GM18868 (cell line): ENCODE results near the gene SLAIN1.
"Not testable (repeated sequence)": the region's sequence is repeated elsewhere in the genome, so short reads cannot be mapped to it uniquely, and the experiment has no call there.

Source experiments
- ATAC-seq: cut with Tn5 transposase; IDR thresholded peaks from one replicate; pipeline ENCODE4 v1.9.1; 2021; ENCODE audit warnings: mild to moderate bottlenecking, moderate library complexity; ENCODE audit not compliant: unreplicated experiment

SLAIN1 gene

DNA sequence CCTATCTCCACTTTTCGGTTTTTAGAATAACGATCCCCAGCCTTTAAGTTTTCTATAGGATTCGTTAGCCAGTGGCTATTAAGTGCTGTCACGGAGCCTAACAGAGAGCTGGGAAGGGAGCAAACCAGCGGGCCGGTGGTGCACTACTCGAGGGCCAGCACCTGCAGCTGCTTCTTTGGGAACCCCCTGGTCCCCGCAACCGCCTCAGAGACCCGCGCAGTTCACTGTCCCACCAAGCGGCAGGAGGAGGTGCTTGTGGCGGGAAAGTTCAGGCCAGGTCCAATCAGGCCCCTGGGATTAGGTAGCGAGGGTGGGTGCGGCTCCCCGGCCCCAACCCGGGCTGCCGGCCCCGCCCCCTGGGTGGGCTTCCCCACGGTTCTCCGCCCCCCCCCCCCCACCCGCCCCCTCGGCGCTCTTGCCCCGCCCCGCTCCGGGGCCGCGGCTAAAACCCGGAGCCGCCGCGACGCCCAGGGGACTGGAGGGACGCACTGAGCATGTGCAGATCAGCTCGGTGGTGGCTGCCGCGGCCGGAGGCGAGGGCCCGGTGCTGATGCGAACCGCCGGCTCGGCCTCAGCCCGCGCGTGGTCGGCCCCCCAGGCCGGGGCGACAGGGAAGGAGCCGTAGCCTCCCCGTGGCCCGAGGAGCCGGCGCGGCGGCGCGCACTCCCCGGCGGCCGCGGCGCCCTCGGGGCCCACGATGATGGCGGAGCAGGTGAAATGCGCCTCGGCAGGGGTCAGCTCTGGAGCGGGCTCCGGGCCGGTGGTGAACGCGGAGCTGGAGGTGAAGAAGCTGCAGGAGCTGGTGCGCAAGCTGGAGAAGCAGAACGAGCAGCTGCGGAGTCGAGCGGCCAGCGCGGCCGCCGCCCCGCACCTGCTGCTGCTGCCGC is at the start of gene SLAIN1:
SLAIN1 (plus strand) TSS at position 471 of the 887 bp plus-strand sequence; CDS start at position 698, 227 bp downstream.
- peak; percentile 79 for ATAC-seq

DNA sequence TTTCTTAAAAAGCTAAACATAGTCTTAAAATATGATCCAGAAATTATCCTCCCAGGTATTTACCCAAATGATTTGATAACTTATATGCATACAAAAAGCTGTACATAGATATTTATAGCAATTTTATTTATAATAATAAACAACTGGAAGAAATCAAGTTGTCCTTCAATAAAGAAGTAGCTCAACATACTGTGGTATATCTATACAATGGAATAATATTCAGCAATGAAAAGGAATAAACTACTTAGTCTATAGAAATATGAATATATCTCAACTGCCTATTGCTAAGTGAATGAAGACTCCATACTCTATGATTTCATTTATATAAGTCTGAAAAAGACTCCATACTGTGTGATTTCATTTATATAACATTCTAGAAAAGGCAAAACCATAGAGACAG is 47.1 kb upstream of the SLAIN1 start:
- ATAC-seq, result no peak

DNA sequence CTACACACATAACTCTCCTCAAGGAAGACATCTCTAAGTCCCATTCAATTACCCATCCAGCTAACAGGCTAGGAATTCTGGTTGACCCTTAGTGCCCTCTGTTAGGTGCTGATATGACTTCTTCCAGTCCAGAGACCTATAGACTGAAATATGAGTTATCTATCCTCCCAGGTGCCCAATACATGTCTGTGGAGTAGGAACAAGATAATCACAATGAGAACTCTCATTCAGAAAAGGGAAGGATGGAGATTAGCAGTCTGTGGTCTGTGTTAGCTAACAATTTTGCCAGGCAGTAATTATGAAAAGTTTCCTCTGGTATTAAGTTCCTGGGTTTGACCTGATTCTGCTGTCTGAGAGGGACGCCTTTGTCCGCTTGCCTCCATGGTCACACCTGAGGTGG is 44.2 kb upstream of the SLAIN1 start:
- no peak for ATAC-seq

DNA sequence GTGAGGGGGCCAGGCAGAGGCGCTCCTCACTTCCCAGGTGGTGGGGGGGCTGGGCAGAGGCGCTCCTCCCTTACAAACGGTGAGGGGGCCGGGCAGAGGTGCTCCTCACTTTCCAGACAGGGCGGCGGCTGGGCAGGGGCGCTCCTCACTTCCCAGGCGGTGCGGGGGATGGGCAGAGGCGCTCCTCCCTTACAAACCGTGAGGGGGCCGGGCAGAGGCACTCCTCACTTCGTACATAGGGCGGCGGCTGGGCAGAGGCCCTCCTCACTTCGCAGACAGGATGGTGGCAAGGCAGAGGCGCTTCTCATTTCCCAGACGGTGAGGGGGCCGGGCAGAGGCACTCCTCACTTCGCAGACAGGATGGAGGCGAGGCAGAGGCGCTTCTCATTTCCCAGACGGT is 37.5 kb upstream of the SLAIN1 start:
- ATAC-seq, result not testable (repeated sequence)

DNA sequence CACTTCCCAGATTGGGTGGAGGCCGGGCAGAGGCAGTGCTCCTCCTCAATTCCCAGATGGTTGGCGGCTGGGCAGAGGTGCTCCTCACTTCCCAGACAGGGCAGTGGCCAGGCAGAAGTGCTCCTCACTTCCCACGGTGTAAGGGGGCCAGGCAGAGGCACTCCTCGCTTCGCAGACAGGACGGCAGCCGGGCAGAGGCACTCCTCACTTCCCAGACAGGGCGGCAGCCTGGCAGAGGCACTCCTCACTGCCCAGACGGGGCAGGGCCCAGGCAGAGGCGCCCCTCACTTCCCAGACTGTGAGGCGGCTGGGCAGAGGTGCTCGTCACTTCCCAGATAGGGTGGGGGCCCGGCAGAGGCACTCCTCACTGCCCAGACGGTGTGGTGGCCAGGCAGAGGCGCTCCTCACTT is 36.6 kb upstream of the SLAIN1 start:
- ATAC-seq, result no peak

GRCh38 chr13:77662301-77662700 is 35.2 kb upstream of the SLAIN1 start:
- not testable (repeated sequence) for ATAC-seq

- ATAC-seq, result not testable (repeated sequence)
Measured at GRCh38 chr13:77662831-77663230, 34.7 kb upstream of the SLAIN1 start.

DNA sequence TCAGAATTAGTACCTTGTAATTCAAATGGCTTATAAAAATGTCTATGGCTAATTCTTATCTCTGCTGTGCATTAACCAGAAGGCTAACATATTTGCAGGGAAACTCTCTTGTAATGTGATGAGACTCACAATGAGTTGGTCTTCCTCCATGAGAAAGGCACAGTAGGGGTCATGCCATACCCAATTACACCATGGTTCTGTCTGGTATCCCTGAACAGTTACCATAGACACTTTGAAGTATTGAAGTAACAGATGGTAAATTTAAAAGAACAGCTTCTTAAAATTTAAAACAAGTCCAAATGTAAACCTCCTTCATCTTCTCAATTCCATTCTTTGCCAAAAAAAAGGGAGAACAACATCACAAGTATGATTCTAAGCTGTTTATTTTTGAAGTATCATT is 22.6 kb upstream of the SLAIN1 start:
- no peak for ATAC-seq

DNA sequence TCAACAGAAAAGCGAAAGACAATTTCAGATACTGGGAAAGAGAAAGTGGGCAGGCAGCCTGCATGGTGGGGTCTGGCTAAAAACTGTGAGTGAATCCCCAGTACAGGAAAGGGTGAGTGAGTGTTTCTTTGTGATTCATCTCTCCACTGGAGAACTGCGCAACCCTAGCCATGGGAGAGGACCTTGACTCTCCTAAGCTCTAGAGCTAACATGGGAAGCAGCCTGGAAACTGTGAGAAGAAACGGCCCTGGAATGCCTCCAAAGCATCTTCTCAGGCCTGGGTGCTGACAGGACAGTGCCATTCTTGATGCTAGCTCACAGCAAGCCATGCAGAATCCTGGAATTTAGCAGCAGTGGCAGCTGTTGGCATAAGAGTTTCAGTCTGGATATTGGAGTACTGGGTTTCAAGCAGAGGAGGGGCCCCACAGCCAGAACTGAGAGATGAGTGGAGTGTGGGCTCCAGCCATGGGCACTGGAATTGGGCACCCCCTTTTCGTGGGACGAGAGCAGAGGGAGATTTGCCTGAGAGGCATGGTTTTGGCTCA is 18.7 kb upstream of the SLAIN1 start:
- ATAC-seq, result no peak

DNA sequence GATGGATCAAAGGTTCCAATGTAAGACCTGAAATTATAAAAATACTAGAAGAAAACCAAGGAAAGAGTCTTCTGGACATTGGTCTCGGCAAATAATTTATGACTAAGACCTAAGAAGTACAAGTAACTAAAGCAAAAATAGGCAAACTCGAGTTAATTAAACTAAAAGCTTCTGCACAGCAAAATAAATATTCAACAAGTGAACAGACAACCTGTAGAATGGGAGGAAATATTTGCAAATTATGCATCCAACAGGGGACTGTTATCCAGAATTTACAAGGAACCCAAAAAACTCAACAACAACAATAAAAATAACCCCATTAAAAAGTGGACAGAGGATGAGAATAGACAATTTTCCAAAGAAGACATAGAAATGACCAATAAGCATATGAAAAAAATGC is 9.7 kb upstream of the SLAIN1 start:
- no peak for ATAC-seq

DNA sequence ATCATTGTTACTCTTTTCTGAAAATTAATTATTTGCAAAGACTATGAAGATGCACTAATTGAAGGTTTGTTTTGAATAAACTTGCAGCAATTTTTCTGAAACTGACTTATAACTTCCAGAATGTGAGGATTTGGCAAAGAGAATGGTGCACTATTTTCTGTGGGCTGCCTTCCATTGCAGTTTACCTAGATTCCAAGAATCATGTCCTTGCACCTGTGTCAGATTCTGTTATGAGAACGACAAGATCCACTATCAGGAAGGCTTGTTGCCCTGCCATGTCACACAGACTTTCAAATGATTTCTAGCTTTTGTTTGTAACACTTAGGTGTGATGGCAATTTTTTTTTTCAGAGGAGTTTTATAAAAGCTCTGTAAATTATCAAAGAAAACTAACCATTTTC is 5.6 kb upstream of the SLAIN1 start:
- no peak for ATAC-seq

DNA sequence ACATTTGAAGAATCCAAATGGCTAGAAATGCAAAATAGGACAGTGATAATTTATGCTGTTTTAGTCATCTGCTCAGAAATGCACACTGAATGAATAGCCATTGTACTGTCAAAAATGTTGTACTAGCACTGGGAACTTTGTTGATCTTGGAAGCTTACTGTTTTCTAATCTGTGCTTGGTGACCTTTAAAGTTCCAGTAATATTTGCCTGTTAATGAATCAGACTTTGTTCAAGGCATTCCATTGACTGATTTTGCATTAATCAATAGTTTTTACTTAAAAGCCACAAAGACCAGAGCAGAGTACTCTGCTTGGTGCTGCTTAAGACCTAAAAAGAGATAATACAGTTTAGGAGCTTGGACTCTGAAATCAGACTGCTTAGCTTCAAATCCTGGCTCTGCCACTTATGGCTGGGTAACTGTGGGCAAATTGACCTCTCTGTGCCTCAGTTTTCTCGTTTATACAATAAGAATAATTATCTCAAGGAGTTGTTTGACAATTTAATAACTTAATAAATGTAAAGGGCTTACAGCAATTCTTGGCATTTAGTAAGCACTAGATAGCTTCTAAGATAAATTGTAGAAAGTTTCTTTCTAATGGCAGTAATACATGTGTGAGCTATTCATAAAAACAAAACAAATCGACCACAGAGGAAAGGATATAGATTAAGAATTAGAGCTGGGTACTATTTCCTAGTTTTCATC is 4.6 kb upstream of the SLAIN1 start:
- ATAC-seq, result no peak

DNA sequence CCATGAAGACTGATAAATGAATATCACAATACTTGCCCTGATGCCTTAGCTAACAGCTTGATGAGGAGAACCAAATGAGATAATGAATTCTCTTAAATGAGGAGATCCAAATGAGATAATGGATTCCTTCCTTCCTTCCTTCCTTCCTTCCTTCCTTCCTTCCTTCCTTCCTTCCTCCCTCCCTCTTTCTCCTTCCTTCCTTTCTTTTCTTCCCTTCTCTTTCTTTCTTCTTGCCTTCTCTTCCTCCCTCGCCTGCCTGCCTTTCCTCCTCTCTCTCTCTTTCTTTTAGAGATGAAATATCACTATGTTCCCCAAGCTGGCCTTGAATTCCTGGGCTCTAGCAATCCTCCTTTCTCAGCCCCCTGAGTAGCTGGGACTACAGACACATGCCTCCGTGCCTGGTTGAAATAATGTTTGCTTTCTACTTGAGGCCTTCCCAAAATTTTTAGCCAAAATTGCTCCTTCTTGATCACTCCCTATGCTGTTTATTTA is 4.0 kb upstream of the SLAIN1 start:
- no peak for ATAC-seq

- ATAC-seq, result peak; percentile 13
Measured at GRCh38 chr13:77696006-77696878, 1.2 kb upstream of the SLAIN1 start.

DNA sequence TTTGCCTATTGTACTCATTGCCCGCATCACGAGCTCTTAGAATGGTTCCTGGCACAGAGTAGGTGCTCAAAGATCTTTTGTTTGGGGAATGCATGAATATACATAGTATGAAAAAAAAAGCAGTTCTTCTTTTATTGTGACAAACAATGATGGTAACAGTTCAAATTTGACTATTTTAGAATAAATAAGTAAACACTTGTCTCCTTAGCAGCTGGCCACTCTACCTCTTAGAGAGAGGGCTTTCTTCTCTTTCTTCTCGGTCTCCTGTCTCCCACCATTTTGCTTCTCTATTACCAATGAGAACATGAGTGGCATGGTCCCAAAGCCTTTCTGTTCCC is 639 bp upstream of the SLAIN1 start:
- peak; percentile 3 for ATAC-seq

DNA sequence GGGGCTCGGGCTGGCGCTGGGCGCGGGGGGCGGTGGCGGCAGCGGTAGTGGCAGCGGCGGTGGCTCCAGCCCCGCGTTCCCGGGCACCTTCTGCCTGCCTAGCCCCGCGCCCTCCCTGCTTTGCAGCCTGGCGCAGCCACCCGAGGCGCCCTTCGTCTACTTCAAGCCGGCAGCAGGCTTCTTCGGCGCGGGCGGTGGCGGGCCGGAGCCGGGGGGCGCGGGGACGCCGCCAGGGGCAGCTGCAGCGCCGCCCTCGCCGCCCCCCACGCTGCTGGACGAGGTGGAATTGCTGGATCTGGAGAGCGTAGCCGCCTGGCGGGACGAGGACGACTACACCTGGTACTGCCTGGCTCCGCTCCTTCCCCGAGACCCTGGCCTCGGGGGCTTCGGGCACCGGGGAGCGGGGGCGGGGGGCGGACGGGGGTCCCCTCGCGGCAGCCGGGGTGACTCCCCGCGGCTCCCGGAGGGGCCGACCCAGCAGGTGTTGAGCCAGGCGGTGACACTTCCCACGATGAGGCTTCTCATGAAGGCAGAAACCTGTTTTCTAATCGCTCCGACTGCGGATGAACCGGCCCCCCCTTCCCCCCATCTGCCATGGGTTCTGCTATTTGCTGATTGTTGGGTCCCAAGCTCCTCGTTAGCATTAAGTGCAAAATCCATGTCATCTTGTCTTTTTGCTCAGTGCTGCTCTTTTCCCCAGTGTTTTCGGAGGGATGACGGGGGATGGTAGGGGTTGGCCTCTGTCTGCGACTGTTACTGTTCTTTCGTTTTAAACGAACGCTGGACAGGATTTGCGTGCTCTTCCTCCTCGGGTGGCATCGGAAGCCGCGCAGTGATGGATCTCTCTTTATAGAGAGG is 943 bp downstream of the SLAIN1 start:
- peak; percentile 18 for ATAC-seq

DNA sequence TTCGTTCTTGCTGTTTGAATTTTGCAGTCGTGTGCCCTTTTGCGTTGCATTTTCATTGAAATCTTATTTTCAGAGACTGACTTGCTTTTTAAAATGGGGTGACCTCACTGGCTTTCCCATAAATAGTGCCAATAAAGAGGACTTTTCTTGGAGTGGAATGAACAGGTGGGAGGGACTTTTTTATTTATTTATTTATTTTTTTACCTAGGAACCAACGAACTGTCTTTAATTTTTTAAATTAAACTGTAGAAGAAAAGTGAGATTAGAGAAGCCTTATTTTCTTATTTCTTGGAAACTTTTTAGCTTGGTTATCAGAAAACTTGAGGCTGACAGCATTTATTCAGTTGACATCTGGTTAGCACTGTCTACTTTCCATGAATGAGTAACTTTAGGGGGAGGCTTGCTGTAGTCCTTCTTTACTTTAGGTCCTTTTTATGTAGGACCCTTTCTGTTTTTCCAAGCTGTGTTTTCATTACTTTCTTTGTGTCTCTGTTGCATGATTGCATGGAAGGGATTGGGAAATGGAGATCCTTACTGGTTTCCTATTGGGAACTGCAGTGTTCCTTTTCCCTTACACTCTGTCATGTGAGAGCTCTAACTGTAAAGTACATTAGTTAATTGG is 1.7 kb downstream of the SLAIN1 start:
- ATAC-seq, result no peak

DNA sequence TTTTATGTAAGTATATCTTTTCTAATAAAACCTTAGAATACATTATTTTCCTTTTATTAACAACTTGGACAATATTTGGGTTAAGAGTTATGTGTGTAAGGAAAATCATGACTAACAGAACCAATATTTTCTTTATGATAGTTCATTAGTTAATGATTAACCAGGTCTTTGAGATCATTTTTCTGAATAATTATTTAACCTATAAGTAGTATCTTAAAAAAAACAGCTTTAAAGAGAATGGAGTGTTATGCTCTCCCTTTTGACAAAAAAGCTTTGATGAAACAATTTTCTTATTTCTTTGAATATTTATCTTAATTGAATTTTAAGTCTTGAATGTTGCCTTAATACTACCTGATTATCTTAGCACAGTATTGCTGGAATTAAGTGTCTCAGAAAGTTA is 3.8 kb downstream of the SLAIN1 start:
- ATAC-seq, result no peak

DNA sequence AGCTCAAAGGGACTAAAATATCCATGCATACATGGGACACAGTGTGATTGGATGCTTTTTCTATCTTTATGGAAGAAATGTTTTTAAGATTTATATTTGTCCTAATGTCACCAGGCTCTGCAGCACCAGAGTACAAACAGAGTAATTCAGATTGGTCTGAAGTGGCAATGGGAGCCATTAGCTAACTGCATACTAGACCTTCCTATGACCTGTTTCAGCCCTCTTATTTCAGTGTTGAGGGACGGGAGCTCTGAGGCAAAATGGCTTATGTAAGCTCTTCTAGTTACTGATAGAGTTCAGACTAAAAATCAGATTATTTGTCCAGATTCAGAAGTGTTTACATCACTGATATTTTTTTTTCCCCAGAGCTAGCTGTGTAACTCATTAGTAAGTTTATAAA is 4.9 kb downstream of the SLAIN1 start:
- ATAC-seq, result no peak
